BJ (cell line): ENCODE data around the gene DPP7. TPM values are rescaled to one million over a fixed set of nuclear protein-coding genes. Genes with fewer than 3 reads are reported as not detected.

Experiments used
- CTCF ChIA-PET: fragments of 350-600 bp; formaldehyde crosslinking; extraction: SDS; loops from one replicate; lab custom pipeline; 2021; ENCODE audit warnings: antibody characterized with exemption, inconsistent platforms; lab: Yijun Ruan, JAX
- POLR2A ChIA-PET: fragments of 300-600 bp; sonication (Branson Sonifier 250); formaldehyde crosslinking; extraction: SDS; loops from one replicate; lab custom pipeline; 2021; ENCODE audit warnings: antibody characterized with exemption; lab: Charles Lee
- DNase-seq: peaks from one replicate; pipeline ENCODE4 v3.0.0-alpha.2; 2011; ENCODE audit warnings: low read depth
- H3K27me3 ChIP-seq: 2 replicates; pipeline ENCODE4 v1.6.0; 2011; ENCODE audit warnings: low read length; ENCODE audit not compliant: control insufficient read depth, insufficient read depth
- H3K36me3 ChIP-seq: 2 replicates; pipeline ENCODE4 v1.5.1; 2011; ENCODE audit warnings: low read length; ENCODE audit not compliant: control insufficient read depth, insufficient read depth
- H3K4me3 ChIP-seq: 2 replicates; pipeline ENCODE4 v1.5.1; 2011; ENCODE audit warnings: low read depth, mild to moderate bottlenecking, control low read depth, low read length
- polyA plus RNA-seq: library from polyadenylated mRNA; depleted of rRNA; stranded (reverse); fragments of >200 nt; gene quantifications from 2 replicates; pipeline ENCODE4 v1.2.3, GENCODE V29; 2011
- TF ChIP-seq, protein P1 (sequence below): IDR thresholded peaks from 2 replicates; pipeline ENCODE4 v1.5.1; 2011; ENCODE audit warnings: low read depth, mild to moderate bottlenecking, control low read depth, inconsistent platforms, low read length, moderate library complexity; ENCODE audit not compliant: insufficient read depth

The DPP7 gene
- polyA plus RNA-seq, 1 experiment, result 94.4 TPM

DNA sequence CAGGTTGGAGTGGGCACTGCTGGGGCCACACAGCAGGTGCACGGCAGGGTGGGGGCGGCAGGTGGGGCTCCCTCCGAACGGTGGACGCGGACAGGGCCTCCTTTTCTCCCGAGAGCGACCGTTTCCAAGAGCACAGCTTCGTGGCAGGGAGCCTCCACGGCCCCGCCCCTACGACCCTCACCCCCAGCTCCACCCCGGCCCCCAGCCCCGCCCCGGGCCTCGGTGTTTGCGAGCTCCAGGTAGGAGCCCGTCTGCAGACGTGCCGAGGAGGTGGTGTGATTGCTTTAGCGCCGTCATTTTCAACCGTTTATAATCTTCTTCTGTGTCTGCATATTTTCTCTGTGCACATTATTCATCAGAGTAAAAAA is 33.2 kb upstream of the DPP7 start:
- CTCF ChIA-PET, result no interaction called here
- TF ChIP-seq, protein P1, sequence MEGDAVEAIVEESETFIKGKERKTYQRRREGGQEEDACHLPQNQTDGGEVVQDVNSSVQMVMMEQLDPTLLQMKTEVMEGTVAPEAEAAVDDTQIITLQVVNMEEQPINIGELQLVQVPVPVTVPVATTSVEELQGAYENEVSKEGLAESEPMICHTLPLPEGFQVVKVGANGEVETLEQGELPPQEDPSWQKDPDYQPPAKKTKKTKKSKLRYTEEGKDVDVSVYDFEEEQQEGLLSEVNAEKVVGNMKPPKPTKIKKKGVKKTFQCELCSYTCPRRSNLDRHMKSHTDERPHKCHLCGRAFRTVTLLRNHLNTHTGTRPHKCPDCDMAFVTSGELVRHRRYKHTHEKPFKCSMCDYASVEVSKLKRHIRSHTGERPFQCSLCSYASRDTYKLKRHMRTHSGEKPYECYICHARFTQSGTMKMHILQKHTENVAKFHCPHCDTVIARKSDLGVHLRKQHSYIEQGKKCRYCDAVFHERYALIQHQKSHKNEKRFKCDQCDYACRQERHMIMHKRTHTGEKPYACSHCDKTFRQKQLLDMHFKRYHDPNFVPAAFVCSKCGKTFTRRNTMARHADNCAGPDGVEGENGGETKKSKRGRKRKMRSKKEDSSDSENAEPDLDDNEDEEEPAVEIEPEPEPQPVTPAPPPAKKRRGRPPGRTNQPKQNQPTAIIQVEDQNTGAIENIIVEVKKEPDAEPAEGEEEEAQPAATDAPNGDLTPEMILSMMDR, result no peak
- H3K36me3 ChIP-seq, result no peaks in the 10 kb centered on the region
- 0 out of 2 replicates have a peak, but pooled peaks cover 3% of the 10 kb centered on the region for H3K27me3 ChIP-seq
- POLR2A ChIA-PET, result no interaction called here
- no peak for DNase-seq
- H3K4me3 ChIP-seq, result no peak overlapping the region

DNA sequence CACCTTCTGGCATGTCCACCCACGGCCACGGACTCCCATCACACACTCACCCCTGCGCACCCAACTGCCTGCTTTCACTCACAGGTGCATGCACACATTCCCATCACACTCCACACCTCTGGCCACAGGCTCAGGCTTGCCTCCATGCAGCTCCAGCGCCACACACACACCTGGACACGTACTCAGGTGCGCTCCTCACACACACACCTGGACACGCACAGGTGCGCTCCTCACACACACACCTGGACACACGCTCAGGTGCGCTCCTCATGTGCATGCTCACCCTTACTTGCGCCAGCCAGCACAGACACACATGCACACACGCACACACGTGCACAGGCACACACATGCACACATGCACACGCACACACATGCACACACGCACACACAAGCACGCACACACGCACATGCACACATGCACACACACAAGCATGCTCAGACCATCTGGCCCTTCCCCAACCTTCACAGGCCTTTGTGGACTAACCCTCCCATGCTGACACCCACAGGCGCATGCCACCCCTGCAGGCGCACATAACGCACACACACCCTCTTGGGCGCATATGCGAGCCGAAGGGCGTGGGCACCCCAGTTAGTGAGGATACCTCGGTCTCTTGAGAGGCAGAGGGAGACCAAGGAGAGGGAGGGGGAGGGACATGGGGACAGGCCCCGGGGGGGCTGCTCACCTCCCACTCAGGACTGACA is 32.7 kb upstream of the DPP7 start:
- no peak for DNase-seq
- Histone ChIP-seq H3K27me3 (0 out of 2 replicates have a peak, but pooled peaks cover 3% of the 10 kb centered on the region), H3K4me3 (no peak overlapping the region), H3K36me3 (no peaks in the 10 kb centered on the region)
- ChIA-PET POLR2A (no interaction called here), CTCF (no interaction called here)
- TF ChIP-seq, protein P1, result no peak

DNA sequence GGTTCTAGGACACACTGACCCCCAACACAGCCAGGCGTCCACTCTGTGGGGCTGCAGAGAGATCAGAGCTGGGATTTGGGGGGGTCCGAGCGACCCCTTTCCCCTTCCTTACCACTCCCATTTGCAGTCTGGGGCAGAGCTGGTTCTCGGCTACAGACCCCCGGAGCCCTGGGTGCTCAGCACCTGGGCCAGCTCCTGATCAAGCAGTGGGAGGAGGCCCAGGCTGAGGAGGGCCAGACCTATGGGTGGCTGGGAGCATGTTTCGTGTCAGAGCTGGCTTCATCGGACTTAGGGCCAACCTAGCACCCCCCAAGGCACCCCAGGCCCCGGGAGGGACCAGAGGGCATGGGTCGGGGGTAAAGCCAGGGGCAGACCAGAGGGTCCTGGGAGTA is 32.0 kb upstream of the DPP7 start:
- no peak for DNase-seq
- Histone ChIP-seq H3K4me3 (no peak overlapping the region), H3K36me3 (no peaks in the 10 kb centered on the region), H3K27me3 (0 out of 2 replicates have a peak, but pooled peaks cover 3% of the 10 kb centered on the region)
- TF ChIP-seq, protein P1, result no peak
- POLR2A ChIA-PET, result no interaction called here
- CTCF ChIA-PET, result interaction anchor here (0.9 kb wide), 1 partner anchor 10 kb away, joined by 3 read pairs; no protein-coding TSS in a partner anchor

DNA sequence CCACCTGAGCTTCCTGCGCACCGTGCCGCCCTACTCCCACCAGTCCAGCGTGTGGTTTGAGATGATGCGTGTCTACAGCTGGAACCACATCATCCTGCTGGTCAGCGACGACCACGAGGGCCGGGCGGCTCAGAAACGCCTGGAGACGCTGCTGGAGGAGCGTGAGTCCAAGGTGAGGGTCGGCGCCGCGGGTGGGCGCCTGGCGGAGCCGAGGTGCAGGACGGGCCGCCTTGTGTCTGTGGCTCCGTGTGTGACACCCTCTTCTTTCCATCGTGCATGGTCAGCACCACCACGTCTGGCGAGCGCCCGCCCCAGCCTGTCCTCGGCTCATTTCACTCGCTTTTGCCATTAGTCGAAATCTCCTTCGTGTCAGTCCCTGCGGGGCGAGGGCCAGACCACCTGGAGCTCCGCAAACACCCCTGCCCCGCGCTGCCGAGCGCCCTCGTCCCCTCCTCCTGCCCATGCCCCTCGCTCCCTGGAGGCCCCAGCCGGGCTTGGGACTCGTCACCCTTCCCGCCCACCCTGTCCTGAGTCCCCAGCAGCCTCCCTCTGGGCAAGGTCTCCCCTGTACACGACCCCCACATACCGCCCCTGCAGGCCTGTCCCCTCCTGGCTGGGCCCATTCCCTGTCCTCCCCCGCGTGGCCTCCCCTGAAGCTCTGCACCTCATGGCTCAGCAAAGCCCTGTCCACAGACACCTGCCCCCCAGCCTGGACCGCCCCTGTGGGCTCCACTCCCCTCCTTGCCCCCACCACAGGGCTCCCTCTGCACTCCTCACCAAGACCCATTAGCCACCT is 31.4 kb upstream of the DPP7 start:
- Histone ChIP-seq H3K4me3 (no peak overlapping the region), H3K27me3 (peaks cover 6% of the 10 kb centered on the region), H3K36me3 (no peaks in the 10 kb centered on the region)
- DNase-seq, result no peak
- CTCF ChIA-PET, result interaction anchor here (0.9 kb wide), 1 partner anchor 10 kb away, joined by 3 read pairs; no protein-coding TSS in a partner anchor
- POLR2A ChIA-PET, result no interaction called here
- TF ChIP-seq, protein P1, result no peak

DNA sequence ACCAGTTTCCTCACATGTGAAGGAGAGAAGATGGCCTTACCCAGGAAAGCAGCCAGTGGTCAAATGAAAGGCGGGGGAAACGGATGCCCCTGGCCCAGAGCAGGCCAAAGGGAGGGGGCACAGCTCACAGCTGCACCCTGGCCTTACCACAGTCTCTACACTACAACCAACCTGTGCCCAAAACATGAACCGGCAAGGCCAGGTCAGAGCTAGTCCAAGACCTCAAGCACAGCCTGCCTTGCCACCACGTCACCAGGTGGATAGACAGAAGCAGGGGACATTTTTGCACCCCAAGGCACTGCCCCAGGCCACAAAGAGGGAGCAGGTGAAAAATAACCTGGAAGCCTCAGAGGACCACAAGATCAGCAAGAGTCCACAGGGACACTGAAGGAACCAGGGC is 28.9 kb upstream of the DPP7 start:
- TF ChIP-seq, protein P1, result no peak
- no peak for DNase-seq
- ChIA-PET POLR2A (no interaction called here), CTCF (no interaction called here)
- H3K36me3 ChIP-seq, result no peaks in the 10 kb centered on the region
- no peak overlapping the region for H3K4me3 ChIP-seq
- peaks cover 18% of the 10 kb centered on the region for H3K27me3 ChIP-seq
